Peyer's patch (tissue), 4 donors: ENCODE measurements around the gene BCL11A.

Experiments
- CTCF ChIP-seq, 6 experiments: fragments of 450-650 bp in 4 of 6; fragments of 200-600 bp in 2 of 6; sonication (generic) in 1 of 6; IDR thresholded peaks; one replicate each; pipeline ENCODE4 v1.5.1; 2017 to 2019; ENCODE audit warnings: antibody characterized with exemption in 6 of 6, mild to moderate bottlenecking in 3 of 6, moderate library complexity in 1 of 6
- POLR2A ChIP-seq, 2 donors: fragments of 450-650 bp; IDR thresholded peaks; one replicate each; pipeline ENCODE4 v1.5.1; 2017; ENCODE audit warnings: antibody characterized with exemption in 2 of 2, mild to moderate bottlenecking in 2 of 2, moderate library complexity in 2 of 2

- TF ChIP-seq CTCF (IDR thresholded peaks at IDR 0.05), result no peak
- TF ChIP-seq POLR2A (IDR thresholded peaks at IDR 0.05), result no peak
These were observed 43.9 kb upstream of the BCL11A start for GRCh38 chr2:60597346-60597745.
